ENCODE results near the gene NOL6.
"Not testable (repeated sequence)": the region's sequence is repeated elsewhere in the genome, so short reads cannot be mapped to it uniquely, and the experiment has no call there.

NOL6 gene

GRCh38 chr9:33435821-33436277 is 37.9 kb downstream of the NOL6 start:
- no peak for DNase-seq (ENCODE audit: low spot score)

GRCh38 chr9:33434317-33435105 is 39.2 kb downstream of the NOL6 start:
- no peak for DNase-seq (ENCODE audit: low spot score)

- DNase-seq (ENCODE audit: low spot score): no peak
These were observed 39.9 kb downstream of the NOL6 start for GRCh38 chr9:33433871-33434270.

GRCh38 chr9:33431420-33431819 is 42.3 kb downstream of the NOL6 start:
- DNase-seq (ENCODE audit: low spot score): no peak

DNA sequence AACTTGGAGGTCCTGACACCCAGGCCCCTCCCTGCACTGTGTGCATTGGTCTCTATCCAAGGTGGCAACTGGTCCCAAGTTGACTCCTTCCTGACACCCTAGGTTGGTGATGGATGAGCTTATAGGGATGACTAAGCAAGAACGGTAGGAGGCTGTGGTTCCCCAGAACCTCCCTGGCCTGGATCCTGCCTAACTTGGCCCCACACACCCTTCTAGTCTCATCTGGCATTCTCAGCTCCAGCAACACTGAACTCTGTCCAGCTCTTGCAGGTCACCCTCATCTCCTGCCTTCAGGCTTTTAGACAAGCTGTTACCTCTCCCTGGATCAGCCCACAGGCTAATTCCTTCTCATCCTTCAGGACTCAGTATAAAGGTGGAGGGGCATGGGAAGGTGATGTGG is 42.8 kb downstream of the NOL6 start:
- no peak for DNase-seq (ENCODE audit: low spot score)

DNA sequence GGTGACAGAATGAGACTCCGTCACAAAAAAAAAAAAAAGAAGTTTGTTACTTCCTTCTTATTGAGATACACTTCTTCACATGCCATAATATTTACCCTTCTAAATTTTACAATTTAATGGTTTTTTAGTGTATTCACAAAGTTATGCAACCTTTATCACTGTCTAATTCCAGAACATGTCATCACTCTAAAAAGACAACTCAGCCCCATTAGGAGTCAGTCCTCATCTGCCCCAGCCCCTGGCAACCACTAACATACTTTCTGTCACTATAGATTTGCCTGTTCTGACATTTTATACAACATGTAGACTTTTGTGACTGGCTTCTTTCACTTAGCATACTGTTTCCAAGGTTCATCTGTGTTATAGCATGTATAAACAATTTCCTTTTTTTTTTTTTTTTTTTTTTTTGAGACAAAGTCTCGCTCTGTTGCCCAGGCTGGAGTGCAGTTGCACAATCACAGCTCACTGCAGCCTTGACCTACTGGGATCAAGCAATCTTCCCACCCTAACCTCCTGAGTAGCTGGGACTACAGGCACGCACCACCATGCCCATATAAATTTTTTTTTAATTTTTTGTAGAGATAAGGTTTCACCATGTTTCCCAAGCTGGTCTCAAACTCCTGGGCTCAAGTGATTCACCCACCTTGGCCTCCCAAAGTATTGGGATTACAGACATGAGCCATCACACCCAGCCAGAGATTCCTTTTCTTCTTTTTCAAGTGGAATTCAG is 44.3 kb downstream of the NOL6 start:
- no peak for DNase-seq (ENCODE audit: low spot score)

DNA sequence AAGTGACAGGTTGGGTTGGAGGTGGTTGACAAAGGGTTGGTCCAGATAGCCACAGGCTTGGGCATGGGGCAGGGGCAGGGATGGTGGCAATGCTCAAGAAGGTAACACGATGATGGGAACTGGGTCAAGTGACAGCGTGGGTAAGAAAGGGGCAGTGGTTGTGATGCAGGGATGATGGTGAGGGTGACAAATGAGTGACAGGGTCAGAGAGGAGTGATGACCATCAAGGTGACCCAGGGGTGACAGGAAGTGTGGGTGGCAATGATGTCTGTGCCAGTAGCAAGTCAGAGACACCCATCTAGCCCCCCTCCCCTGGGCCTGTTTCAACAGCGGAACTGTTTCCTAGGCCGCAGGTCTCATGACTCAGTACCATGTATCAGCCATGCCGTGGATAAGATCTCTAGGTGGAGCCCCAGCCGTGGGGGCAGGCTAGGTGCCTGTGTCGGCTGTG is 46.9 kb downstream of the NOL6 start:
- no peak for DNase-seq (ENCODE audit: low spot score)

GRCh38 chr9:33425128-33425533 is 48.6 kb downstream of the NOL6 start:
- no peak for DNase-seq (ENCODE audit: low spot score)

GRCh38 chr9:33424492-33424891 is 49.2 kb downstream of the NOL6 start:
- DNase-seq (ENCODE audit: low spot score): not testable (repeated sequence)

DNA sequence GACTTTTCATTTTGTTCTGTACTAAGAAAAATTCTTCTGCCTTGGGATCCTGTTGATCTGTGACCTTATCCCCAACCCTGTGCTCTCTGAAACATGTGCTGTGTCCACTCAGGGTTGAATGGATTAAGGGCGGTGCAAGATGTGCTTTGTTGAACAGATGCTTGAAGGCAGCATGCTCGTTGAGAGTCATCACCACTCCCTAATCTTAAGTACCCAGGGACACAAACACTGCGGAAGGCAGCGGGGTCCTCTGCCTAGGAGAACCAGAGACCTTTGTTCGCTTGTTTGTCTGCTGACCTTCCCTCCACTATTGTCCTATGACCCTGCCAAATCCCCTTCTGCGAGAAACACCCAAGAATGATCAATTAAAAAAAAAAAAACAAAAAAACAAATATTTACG is 49.7 kb downstream of the NOL6 start:
- not testable (repeated sequence) for DNase-seq (ENCODE audit: low spot score)

- DNase-seq (ENCODE audit: low spot score): no peak
These were observed 53.9 kb downstream of the NOL6 start for GRCh38 chr9:33419708-33420303.

GRCh38 chr9:33418090-33418489 is 55.6 kb downstream of the NOL6 start:
- no peak for DNase-seq (ENCODE audit: low spot score)

GRCh38 chr9:33416996-33417395 is 56.7 kb downstream of the NOL6 start:
- DNase-seq (ENCODE audit: low spot score): no peak

DNA sequence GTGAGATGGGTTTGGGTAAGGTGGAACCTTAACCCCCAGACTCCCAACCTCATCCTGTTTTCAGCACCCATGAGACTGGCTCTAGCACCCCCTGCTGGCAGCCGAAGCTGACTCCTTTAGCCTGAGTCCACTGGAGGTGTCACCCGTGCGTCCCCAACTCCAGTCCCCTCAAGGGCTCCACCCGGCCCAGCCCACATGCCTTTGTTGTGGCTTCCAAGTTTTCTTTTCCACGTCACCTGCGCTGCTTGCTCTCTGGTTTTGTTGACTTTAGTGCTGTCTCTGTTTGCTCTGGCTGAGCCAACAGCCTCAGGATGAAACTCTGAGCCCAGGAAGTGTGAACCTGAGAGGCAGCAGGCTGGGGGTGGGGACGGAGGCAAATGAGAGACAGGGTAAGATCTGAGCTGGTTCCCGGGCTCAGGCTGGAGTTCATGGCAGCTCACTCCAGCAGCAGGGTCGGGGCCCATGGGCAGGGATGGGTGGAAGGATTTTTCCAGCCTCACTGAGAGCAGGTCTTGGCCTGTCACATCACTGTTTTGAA is 58.2 kb downstream of the NOL6 start:
- DNase-seq (ENCODE audit: low spot score): peak; percentile 38

DNA sequence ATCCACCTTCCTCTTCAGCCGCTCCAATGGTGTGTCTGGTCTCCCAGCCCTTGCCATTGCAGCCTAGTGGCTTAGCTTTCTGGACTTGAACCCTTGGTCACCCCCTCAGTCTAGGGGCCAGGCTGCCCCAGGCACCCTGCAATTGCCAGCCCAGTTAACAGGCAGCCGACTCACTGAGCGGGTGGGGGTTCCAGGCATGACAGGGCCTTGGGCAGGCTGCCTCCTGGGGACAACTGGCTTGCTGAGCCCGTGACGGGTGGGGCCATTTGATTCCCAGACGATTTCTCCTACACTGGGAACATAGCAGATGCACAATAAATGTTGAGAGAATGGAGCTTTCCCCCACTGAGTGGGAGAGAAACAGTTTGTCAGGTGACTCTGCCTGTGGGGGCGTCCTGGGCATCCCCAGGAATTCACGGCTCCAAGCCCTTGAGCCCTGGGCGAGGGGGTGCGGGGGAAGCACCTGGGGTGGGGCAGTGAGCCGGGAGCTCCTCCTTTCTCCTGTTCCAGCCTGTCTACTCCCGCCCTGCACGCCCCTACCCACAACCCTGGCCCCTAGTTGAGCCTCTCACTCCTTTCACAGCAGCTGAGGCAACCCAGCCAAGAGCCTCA is 58.7 kb downstream of the NOL6 start:
- DNase-seq (ENCODE audit: low spot score): no peak

DNA sequence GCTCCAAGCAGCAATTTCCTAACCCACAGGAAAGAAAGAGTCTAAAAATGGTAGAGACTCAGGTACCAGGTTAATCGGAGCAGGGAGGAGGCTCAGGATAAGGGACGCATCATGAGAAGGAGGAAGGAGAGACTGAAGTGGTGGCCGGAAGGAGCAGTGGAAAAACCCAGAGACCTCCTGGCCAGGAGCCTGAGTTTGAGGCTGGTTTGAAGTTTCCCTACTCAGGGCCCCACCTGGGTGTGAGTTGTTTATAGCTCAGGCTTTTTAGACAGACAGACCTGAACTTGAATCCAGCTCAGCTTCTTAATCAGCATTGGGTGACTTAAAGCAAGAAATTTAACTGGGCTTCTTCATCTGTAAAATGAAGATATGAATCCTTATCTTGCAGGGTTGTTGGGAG is 59.5 kb downstream of the NOL6 start:
- DNase-seq (ENCODE audit: low spot score): no peak
